ENCODE data around the gene OTOS.

OTOS gene

DNA sequence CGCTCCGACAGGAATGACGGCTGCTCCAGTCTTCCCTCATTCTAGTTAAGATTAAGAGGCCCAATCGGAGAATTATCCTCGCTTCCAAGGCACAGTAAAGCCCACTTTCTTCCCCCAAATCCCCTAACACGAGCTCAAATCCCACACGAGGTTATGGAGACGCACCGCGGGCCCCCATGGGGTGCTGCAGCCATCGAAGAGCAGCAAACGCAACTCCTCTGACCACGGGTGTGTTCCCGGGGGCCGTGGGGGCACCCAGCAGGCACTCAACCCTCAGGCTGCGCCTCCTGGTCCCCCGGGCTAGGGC lies 4.8 kb downstream of the OTOS start:
- no peak for DNase-seq

DNA sequence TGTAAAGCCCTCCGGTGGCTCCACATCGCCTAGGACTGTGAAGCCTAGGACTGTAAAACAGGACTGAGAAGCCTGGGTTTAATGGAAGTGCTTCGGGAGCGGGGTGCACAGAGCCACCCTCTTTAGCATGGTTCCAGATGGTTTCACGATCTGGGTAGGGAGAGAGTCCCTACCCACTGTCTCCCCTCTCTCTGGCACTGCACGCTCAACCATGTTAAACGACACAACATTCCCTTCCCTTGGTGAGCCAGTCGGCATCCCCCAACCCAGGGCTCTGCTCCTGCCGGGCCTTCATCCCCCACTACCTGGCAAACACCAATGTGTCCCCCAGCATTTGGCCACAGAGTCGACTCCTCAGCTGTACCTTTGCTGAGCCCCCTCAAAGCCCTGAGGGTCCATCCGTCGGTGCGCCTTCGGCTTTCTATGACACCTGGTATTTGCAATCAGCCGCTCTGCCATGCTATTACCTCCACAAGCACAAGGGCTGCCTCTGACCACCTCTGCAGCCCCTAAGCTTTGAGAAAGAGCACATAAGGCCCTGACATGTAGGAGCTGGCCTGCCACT lies 5.4 kb downstream of the OTOS start:
- DNase-seq: no peak

DNA sequence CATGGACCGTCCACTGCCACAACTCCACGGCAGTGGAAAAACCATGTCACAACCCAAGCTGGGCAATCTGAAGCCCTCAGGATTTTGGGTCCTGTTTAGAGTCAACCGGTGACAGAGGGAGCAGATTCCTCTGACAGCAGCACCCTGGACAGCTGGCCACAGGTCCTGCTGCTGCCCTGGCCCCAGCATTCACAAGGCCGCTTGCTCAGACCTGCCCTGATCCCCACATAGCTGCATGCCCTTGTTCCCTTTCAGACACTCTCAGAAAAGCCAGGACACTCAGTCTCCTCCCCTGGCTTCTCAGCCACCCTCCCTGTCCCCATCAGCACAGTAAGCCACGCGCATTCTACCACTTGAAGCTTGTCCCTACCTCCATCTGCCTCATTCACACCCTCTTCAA lies 6.0 kb downstream of the OTOS start:
- no peak for DNase-seq

DNA sequence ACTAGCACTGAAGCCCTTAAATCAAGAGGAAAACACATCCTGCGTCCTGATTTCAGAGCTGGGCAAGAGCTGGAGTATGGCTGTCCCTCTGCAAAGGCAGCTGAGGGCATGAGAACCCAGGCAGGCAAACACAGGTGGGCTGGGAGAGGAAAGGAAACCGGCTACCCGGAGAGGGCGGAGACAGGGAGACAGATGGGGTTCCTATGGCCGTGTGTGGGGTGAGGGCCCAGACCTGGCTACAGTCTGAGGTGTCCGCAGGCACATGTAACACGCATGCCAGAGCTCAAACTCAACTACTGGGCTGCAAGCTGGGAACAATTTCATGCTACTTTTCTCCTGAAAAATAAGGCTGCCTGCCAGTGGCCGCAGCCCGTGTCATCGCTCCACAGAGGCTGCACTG lies 7.1 kb downstream of the OTOS start:
- no peak for DNase-seq

DNA sequence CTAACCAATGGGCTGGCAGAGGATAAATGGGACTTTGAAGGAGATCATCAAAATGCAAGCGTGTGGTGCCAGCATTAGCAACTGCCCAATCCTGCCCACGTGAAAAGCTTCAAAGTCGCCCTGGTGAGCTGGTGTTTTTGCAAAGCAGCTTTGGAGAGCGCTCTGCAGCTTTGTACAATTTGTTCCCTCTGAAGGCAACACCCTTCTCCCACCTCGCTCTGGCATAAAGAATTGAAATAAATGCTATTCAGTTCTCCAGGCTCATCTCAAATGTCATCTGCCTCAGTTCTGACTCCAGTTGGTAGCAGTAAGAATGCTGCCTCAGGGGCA lies 7.8 kb downstream of the OTOS start:
- no peak for DNase-seq

DNA sequence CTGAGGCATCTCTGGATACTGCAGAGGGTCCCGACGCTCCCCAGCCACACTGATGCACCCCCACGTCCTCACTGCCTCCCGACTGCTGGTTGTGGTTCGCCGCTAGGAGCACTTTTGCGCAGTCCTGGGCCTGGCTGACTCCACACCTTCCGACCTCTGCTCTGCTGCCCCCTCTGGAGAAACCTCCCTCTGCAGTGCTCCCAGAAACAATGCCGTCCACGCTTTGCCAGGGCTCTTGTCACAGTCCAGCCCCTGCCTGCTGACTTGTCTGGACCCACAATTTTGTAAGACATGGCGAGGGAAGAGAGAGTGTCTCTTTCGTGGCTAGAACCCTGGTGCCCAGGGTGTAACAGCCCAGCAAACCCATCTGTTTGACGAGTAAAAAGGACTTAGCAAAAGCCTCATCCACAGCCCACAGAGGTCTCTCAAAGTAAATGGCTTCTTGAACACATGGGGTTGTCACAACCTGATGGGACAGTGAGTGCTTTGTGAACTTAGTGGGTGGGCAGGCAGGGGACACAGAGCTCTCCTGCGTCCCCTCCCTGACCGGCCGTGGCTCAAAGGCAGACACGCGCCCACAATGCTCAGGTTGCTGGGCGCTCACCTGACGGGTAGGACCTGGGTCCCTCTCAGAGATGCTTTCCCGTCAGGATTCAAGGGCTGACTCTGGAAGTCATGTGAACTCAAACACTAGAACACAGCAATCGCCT lies 8.4 kb downstream of the OTOS start:
- no peak for DNase-seq

DNA sequence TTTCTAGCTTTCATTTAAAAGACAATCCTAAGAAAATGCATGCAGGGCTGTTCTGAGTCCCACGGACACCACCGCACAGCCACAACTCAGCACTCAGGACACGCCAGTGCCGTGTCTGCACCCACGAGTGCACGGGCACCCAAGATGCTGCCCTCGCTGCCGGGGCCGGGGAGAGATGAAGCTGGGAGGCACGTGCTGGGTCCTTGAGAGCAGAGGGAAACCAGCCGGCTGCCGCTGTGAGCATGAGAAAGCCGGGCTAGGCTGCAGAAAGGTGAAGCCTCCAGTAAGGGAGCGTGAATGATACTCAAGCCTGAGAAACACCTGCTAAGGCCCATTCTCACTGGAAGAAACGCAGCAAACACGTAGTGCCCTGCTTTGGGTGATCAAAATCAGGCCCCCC lies 9.2 kb downstream of the OTOS start:
- DNase-seq: no peak

DNA sequence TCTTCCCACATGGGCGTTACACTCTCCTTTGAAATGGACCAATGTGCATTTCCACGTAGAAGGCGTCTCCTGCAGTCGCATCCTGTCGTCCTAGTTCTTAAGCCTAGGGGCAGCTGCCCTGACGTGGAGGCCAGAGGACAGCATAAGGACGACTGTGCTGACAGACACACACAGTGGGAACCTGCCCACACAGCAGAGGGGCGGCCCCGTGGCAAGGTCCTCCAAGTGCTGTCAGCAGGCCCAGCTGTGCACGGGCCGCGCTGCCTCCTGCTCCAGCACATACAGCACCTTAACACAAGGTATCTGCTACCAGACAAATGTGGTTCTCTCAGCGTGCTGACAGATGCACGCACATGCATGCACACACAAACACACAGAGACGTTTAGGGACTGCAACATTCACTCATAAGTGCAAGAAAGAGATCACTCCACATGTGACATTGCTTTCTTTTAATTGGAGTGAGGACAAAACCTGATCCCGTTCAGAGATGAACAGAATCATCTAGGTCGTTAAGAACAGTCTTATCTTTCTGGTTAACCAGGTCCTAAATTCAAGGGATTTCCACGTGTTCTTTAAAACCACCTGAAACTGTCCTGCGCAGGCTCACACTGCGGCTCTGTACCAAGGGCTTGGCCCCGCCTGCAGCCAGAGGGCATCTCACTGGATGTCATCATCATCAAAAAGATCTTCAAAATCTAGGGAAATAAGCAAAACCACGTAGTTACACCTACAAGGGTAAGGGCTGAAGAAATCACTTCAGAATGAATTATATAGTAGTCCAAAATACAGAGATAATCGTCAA lies 9.9 kb downstream of the OTOS start:
- DNase-seq: no peak

DNA sequence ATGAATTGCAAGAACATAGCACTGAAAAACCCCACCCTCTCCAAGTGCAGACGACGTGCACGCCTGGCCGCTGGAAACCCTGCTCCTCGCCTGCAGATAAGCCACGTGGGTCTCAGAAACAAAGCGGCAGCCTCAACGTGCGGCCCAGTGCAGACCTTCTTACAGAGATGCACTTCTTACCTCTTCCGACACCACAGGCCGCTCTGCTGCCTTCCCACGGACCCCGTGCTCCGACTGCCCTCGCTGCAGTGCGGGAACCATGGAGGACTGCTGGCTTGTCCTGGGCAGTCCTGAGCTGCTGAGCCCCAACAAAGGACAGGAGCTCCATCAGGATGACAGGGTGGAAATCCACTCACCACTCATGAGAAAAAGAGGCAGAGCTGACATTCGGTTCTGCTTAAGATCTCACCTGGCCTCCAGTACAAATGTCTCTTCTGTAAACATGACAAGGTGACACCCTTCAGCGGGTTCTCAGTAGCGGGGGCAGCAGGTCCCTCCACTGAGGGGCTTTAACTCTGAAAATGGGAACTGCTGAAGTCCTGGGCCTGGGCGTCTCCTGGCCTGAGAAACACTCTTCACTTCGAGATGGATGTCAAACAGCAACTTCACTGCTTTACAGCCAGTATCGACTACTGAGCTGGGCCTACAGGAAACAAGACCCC lies 10.6 kb downstream of the OTOS start:
- DNase-seq: no peak

DNA sequence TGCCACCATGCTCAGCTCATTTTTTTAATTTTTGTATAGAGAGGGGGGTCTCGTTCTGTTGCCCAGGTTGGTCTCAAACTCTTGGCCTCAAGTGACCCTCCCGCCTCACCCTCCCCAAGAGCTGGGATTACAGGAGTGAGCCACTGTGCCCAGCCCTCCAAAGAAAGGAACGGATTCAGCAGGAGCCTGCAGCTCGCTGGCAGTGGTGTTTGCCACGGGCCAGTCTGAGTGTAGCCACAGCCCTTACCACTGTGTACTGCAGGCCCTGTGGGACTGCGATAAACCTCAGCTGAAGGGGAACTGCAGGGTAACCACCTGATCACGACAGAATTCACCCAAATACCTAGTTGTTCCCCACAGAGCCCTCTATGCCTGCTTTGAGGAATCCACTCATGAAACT lies 11.1 kb downstream of the OTOS start:
- DNase-seq: no peak

DNA sequence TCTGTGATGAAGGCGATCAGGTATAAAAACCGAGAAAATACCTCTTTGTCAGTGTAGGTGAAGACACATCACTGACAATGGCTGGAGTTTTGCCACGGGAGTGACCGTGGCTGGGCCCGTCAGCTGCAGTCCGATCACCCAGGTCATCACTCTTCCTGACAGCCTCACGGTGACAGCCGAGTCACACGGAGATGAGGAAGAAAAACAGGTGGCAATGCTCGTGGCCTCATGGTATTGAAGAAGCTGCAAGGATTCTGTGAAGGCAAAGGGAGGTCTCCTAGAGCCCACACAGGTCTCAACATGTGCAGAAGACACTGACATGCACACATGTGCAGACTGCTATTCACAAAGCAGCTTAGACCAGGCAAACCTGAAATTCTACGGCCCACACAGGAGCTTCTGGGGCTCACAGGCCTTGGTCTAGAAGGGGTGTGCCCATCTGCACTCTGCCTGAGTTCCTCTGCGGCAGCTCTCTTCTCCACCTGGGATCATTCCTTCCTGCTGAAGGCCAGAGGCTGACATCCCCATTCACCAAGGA lies 11.8 kb downstream of the OTOS start:
- no peak for DNase-seq

DNA sequence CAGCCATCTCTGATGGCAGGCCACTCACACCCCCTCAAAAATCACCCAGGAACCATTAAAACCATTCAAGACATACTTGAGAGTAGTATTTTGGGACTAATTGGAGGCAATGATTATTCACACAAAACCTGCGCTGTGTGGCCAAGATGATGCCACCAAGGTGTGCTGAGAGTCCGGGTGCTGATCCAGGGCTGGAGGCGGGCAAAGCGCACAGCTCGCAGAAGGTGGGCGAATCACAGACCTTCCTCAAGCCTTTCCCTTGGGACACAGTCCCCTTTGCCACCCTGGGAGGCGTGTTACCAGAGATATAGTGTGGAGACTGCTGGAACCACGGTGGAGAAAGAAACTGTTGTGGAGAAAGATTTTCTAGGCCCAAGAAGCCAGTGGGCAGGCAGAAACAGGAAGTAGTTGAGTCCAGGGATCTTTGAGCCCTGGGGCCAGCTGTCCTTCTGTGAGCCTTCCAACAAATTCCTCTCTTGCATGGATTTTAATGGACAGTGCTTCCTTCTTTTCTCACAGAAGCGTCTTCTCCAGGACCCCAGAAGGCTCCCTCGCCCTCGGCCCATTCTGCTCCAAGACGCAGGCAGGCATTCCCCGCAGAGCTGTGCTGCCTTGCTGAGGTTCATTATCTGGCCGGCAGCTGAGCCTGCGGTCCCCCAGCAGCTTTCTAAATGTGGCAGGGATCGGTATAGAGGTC lies 12.4 kb downstream of the OTOS start:
- no peak for DNase-seq

DNA sequence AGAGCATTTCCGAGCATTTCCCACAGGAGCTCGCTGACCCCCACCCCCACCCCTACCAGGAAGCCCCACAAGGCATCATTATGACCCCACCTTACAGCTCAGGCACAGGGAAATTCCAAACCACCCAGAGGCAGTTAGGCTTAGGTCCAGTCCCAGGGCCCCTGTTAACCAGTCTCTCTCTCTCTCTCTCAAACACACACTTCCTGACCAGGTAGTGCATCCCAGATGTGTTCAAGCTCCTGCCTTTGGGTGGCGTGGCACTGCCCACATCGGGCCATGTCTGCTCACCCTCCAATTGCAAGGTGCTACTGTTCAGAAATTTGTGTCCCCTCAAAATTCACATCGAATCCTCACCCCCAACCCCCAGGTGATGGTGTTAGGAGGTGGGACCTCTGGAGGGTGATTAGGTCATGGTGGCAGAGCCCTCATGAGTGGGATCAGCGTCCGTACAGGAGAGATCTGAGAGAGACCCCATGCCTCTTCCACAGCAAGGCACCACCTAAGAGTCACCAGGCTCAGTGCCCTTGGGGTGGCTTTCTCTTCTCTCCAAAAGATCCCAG lies 13.2 kb downstream of the OTOS start:
- no peak for DNase-seq

DNA sequence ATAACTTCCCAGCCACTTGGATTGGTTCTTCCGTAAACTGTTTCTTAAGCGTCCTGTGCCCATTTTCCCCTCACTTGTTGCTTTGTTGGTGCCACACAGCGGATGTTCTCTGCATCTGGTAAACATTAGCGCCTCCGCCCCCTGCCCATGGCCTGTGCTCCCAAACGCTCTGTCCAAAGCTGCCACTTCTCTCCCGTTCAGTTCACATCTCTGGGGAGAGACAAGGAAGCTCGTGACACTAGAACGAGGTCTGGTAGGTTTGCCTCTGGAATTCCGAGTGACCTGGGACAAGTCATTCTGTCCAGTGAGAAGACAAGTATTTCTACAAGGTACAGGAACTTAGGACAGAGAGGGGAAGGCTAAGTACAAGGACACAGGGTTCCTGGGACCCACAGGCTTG lies 13.7 kb downstream of the OTOS start:
- no peak for DNase-seq

DNA sequence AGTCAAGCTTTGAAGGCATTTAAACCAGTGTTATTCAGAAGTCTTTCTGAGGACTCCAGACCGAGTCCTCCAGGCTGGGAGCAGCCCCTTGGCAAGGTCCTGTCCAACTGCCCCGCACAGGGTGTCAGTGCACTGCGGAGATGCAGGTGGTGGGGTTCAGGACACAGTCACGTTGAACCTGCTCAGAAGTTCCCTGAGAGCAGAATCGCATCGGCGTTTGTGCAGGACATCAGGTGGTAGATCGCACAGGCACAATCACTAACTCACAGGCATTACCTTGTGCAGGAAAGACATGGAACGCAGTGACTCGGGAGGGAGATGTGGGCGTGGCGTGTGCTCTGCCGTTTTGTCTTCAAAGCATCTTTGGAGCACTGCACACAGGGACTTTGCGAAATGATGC lies 14.7 kb downstream of the OTOS start:
- DNase-seq: no peak

DNA sequence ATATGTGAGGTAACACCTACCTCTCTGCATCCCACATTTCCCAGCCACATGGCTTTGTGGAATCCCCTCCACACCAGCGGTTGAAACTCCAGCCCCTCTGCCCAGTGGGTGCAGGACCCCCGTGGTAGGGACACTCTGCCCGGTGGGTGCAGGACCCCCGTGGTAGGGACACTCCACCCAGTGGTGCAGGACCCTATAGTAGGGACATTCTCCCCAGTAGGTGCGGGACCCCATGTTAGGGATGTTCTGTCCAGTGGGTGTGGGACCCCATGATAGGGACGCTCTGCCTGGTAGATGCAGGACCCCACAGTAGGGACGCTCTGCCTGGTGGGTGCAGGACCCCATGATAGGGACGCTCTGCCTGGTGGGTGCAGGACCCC lies 15.8 kb downstream of the OTOS start:
- no peak for DNase-seq

DNA sequence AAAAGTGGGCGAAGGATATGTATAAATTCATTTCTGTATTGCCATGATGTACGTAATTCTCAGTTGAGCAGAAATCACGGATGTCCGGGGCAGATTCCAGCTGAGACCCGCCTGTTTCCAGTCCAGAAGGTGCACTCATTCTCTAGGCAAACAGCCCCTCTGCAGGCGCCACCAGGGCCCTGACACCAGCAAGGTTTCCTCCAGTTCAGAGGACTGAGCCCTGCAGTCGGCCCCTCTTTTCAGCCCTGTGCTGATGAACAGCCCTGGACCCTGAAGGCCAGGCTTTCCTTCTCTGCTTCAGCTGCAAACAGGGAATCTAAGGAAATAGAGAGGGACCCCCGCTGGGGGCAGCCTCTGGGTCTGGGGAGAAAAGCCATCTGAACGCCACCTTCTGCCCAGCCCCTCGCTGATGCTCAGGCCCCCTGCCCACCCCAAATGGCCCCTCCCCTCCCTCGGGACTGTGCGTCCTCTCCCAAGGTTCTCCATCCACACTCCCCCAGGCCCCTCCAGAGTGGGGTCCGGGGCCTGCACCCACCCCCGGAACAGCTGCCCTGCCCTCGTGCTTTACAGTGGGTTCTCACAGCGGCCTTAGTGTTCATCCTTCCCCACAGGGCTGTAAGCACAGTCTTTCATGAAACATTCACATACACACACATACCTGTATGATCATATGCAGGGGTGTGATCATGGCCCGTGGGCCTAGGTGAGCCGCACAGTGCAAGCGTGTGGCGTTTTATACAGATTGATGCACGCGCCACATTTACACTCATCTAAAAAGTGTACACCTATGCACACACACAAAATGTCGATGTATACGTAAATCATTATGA lies 16.4 kb downstream of the OTOS start:
- no peak for DNase-seq

DNA sequence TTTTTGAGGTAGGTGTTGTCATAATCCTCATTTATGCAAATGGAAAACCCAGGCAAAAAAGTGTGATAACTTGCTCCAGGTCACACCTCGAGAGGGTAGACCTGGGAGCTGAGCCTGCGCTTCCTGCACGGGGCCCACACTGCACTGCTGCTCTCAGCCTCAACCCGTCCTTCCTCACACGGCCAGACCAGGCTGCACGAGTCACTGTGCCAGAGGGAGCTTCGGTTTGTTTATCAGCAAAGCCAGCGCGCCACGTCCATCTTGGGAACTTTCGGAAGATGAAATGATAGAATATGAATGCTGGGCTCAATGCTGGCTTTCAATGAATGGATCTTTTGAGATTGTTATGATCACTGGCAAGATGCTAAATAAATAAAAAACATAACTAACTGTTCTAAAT lies 18.8 kb downstream of the OTOS start:
- no peak for DNase-seq

DNA sequence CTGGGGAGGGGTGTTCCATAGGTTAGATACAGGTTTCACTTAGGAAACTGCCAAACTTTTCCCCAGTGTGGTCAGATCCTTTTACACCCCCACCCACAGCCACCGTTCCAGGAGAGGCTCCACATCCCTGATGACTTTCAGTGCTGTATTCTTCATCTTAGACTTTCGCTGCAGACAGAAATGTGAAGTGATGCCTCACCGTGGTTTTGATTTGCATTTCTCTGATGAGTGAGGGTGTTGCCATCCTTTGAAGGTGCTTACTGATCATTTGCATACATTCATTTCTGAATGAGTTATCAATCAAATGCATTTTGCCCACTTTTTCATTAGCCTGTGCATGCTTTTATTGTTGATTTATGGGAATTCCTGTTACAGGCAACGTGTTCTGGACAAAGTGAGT lies 19.3 kb downstream of the OTOS start:
- DNase-seq: peak; percentile 12

DNA sequence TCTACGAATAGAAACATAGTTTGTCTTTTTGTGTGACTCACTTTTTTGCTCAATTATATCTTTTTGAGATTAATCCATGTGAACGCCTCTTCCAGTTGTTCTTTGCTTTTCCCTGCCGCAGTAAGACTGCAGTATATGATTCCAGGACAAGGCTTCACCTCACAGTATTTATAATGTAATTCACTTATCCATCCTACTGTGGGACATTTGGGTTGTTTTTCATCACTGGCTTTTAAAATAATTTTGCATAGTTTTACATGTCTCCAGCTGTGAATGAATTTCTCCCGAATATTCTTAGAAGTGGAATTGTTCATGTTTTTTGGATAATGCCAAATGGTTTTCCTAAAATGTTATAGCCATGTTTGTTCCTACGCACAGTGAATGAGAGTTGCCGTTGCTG lies 26.2 kb downstream of the OTOS start:
- DNase-seq: no peak

DNA sequence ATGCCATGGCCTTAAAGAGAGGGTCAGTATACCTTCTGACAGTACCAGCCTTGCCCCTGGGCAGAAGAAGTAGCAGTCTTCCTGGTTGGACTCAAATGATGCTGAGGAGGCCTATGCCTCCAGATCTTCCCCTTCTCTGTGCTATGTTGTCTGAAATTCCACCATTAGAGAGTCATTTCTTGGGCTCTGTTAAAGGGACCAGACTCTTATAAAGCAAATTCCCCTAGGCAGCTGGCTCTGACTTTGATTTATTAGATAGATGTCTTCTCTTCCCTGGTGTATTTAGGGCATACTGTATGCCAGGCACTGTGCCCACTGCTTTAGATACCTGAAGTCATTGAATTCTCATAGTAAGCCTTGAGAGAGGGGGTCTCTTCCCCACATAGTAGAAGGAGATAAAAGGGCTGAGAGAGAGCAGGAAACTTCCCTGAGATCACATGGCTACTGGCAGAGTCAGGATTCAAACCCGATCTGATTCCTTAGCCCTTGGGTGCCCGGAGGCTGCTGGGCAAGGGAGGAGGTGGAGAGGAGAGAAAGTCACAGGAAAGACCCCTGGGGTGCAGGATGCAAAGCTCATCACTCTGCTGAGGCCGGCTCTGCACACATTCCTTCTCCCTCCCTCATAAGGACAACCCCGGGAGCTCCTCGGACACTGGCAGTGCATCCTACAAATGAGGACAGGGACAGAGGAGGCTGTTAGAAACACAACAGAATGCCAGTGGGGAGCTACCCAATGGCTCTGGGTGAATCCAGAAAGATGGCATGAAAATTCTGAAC lies 27.4 kb downstream of the OTOS start:
- DNase-seq: no peak

All from NCI-H526 treated with DMSO at 0.1 percent for 48 hours (cell line).